A673 (cell line): ENCODE results near the gene MX2.

Experiments used
- EZH2 ChIP-seq: fragments of 200-600 bp; sonication (generic); IDR thresholded peaks from 2 replicates; pipeline ENCODE4 v1.6.1; 2017; ENCODE audit warnings: borderline replicate concordance, low read depth, mild to moderate bottlenecking, mixed read lengths, antibody characterized with exemption, low read length; ENCODE audit not compliant: poor library complexity, severe bottlenecking
- TF ChIP-seq, protein P1 (sequence below): fragments of 300-800, 200-600 bp; sonication (generic); conservative IDR thresholded peaks from 2 replicates; pipeline ENCODE4 v1.5.1; 2017; ENCODE audit warnings: low read depth, mild to moderate bottlenecking, antibody characterized with exemption, low read length, moderate library complexity, mixed read lengths

GRCh38 chr21:41458559-41458958 is 96.7 kb downstream of the MX2 start:
- TF ChIP-seq, protein P1, sequence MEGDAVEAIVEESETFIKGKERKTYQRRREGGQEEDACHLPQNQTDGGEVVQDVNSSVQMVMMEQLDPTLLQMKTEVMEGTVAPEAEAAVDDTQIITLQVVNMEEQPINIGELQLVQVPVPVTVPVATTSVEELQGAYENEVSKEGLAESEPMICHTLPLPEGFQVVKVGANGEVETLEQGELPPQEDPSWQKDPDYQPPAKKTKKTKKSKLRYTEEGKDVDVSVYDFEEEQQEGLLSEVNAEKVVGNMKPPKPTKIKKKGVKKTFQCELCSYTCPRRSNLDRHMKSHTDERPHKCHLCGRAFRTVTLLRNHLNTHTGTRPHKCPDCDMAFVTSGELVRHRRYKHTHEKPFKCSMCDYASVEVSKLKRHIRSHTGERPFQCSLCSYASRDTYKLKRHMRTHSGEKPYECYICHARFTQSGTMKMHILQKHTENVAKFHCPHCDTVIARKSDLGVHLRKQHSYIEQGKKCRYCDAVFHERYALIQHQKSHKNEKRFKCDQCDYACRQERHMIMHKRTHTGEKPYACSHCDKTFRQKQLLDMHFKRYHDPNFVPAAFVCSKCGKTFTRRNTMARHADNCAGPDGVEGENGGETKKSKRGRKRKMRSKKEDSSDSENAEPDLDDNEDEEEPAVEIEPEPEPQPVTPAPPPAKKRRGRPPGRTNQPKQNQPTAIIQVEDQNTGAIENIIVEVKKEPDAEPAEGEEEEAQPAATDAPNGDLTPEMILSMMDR: no peak
- no peak for TF ChIP-seq EZH2
